Tibial artery (tissue), 4 donors: ENCODE data around the gene RRAGD.

ENCODE experiments used
- DNase-seq, 2 donors: peaks; one replicate each; pipeline ENCODE4 v3.0.0-alpha.2; 2019
- H3K27ac ChIP-seq, 2 donors: fragments of 200-600 bp; sonication (generic) in 1 of 2; 1 replicate in 1 of 2; 2 replicates in 1 of 2; pipeline ENCODE4 v1.5.1; 2018 to 2019; ENCODE audit warnings: mild to moderate bottlenecking in 1 of 2
- H3K27me3 ChIP-seq, 2 donors: fragments of 200-600 bp; sonication (generic) in 1 of 2; one replicate each; pipeline versions ENCODE4 v1.5.1 to v1.6.0; 2016 to 2019
- H3K36me3 ChIP-seq, 3 donors: fragments of 200-600 bp; sonication (generic) in 2 of 3; one replicate each; pipeline ENCODE4 v1.5.1; 2016 to 2019; ENCODE audit warnings: mild to moderate bottlenecking in 2 of 3
- H3K4me1 ChIP-seq, 4 donors: fragments of 200-600 bp; sonication (generic) in 2 of 4; 1 replicate in 3 of 4; 2 replicates in 1 of 4; pipeline ENCODE4 v1.5.1; 2016 to 2019
- H3K4me3 ChIP-seq, 2 donors: fragments of 200-600 bp; sonication (generic) in 1 of 2; 1 replicate in 1 of 2; 2 replicates in 1 of 2; pipeline ENCODE4 v1.5.1; 2018 to 2019; ENCODE audit warnings: mild to moderate bottlenecking in 2 of 2
- H3K9me3 ChIP-seq, 3 donors: fragments of 200-600 bp; sonication (generic) in 1 of 3; one replicate each; pipeline ENCODE4 v1.5.1; 2016 to 2019
- CTCF ChIP-seq, 2 experiments: fragments of 200-600 bp in 1 of 2; fragments of 450-650 bp in 1 of 2; IDR thresholded peaks; one replicate each; pipeline ENCODE4 v1.5.1; 2017 to 2019; ENCODE audit warnings: antibody characterized with exemption in 2 of 2, mild to moderate bottlenecking in 1 of 2, moderate library complexity in 1 of 2
- intact Hi-C: fragments of 100-400 bp; cut with DNase I; formaldehyde crosslinking; loops from one replicate; pipeline ENCODE4 v1.15.0; 2023; ENCODE audit warnings: low total_unique reads

The RRAGD gene

GRCh38 chr6:89339565-89339964, 72.5 kb downstream of the RRAGD start:
- intact Hi-C loops: no loop called here
- Histone ChIP-seq H3K4me1 (peaks cover 0 to 6% (median 0%) of the 10 kb centered on the region in 4 donors), H3K9me3 (no peaks in the 10 kb centered on the region), H3K27me3 (no peaks in the 10 kb centered on the region), H3K4me3 (no peak overlapping the region), H3K27ac (no peak overlapping the region), H3K36me3 (peaks cover 48 to 67% (median 49%) of the 10 kb centered on the region in 3 donors)
- TF ChIP-seq CTCF (IDR thresholded peaks at IDR 0.05): no peak
- no peak for DNase-seq

GRCh38 chr6:89335164-89335563, 76.9 kb downstream of the RRAGD start:
- no peak for DNase-seq
- no peaks in the 10 kb centered on the region for H3K27me3 ChIP-seq
- no peak overlapping the region for H3K4me3 ChIP-seq
- no peaks in the 10 kb centered on the region for H3K9me3 ChIP-seq
- peaks cover 49 to 80% (median 49%) of the 10 kb centered on the region in 3 donors for H3K36me3 ChIP-seq
- H3K27ac ChIP-seq: no peak overlapping the region
- peaks cover 0 to 5% (median 0%) of the 10 kb centered on the region in 4 donors for H3K4me1 ChIP-seq
- intact Hi-C loops: no loop called here
- no peak for TF ChIP-seq CTCF (IDR thresholded peaks at IDR 0.05)

GRCh38 chr6:89330910-89331309, 81.2 kb downstream of the RRAGD start:
- H3K9me3 ChIP-seq: no peaks in the 10 kb centered on the region
- intact Hi-C loops: no loop called here
- H3K27me3 ChIP-seq: no peaks in the 10 kb centered on the region
- no peak for DNase-seq
- no peak overlapping the region for H3K27ac ChIP-seq
- H3K4me3 ChIP-seq: no peak overlapping the region
- H3K4me1 ChIP-seq: no peaks in the 10 kb centered on the region
- TF ChIP-seq CTCF (IDR thresholded peaks at IDR 0.05): no peak
- H3K36me3 ChIP-seq: peaks cover 49 to 79% (median 60%) of the 10 kb centered on the region in 3 donors

- no peak overlapping the region for H3K27ac ChIP-seq
- no peaks in the 10 kb centered on the region for H3K9me3 ChIP-seq
- H3K27me3 ChIP-seq: no peaks in the 10 kb centered on the region
- intact Hi-C loops: no loop called here
- H3K36me3 ChIP-seq: peaks cover 35 to 63% (median 53%) of the 10 kb centered on the region in 3 donors
- H3K4me1 ChIP-seq: no peaks in the 10 kb centered on the region
- TF ChIP-seq CTCF (IDR thresholded peaks at IDR 0.05): no peak
- no peak overlapping the region for H3K4me3 ChIP-seq
- no peak for DNase-seq
These were observed 83.1 kb downstream of the RRAGD start for GRCh38 chr6:89328976-89329375.

- Histone ChIP-seq H3K4me3 (no peak overlapping the region), H3K36me3 (peaks cover 21 to 44% (median 31%) of the 10 kb centered on the region in 3 donors), H3K9me3 (no peaks in the 10 kb centered on the region), H3K27ac (no peak overlapping the region), H3K4me1 (peaks cover 0 to 2% (median 0%) of the 10 kb centered on the region in 4 donors), H3K27me3 (no peaks in the 10 kb centered on the region)
- TF ChIP-seq CTCF (IDR thresholded peaks at IDR 0.05): no peak
- intact Hi-C loops: no loop called here
- DNase-seq: no peak
These were observed 87.8 kb downstream of the RRAGD start for GRCh38 chr6:89324304-89324703.

- Histone ChIP-seq H3K4me3 (no peak overlapping the region), H3K9me3 (no peaks in the 10 kb centered on the region), H3K4me1 (peaks cover 0 to 8% (median 0%) of the 10 kb centered on the region in 4 donors), H3K36me3 (peaks cover 15 to 36% (median 23%) of the 10 kb centered on the region in 3 donors), H3K27me3 (no peaks in the 10 kb centered on the region), H3K27ac (no peak overlapping the region)
- intact Hi-C loops: no loop called here
- TF ChIP-seq CTCF (IDR thresholded peaks at IDR 0.05): no peak
- DNase-seq: no peak
These were observed 88.5 kb downstream of the RRAGD start for GRCh38 chr6:89323511-89323971.
